CD1c-positive myeloid dendritic cell (primary cell): ENCODE data around the gene VPS13D.

Experiments used
- DNase-seq: peaks from one replicate; pipeline ENCODE4 v3.0.0-alpha.2; 2016; ENCODE audit errors: extremely low spot score

The VPS13D gene

DNA sequence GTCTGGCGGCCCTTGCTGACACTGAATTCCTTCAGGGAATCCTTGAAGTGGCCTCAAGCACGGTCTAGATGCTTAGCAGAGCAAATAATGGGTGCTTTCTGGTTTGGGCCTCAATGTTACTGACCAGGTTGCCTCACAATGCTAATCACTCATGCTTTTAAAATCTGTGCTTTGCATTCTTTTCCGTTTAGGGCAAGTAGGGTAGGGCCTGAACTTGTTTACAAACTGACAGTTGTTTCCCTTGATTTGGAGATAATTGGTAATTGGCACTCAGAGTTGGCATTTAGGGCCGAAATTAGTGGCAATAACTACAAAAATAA, 1.4 kb downstream of the VPS13D start:
- no peak for DNase-seq

GRCh38 chr1:12232221-12232620, 2.4 kb downstream of the VPS13D start:
- no peak for DNase-seq

DNA sequence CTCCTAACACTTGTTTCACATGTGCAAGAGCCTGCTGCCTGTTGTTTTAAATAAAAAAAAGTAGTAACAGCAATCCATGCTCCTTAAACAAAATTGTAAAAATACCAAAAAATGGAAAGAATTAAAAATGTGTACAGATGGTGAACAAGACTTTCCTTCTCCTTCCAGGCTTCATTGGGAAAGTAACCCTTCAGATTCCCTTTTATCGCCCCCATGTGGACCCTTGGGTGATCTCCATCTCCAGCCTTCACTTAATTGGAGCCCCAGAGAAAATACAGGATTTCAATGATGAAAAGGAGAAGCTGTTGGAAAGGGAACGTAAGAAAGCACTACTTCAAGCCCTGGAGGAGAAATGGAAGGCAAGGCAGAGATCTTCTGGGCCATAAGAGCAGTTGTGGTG, 14.2 kb downstream of the VPS13D start:
- DNase-seq: peak; percentile 27

GRCh38 chr1:12244585-12244984, 14.8 kb downstream of the VPS13D start:
- DNase-seq: no peak

DNA sequence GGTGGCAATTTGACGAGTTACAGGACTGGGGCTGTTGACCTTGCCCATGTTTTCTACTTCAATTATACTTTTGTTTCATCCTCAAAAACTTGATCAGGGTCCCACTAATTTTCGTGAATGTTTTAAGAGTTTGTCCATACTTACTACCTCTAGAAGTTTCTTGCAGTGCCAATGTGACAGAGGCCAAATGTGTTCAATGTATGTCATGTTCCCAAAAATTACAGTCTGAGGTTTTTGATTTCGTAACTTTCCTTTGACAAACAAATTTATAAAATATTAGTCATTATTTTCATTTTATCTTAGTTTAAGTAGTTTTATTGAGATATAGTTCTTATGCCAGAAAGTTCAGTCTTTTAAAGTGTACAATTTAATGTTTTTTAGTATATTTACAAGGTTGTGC, 15.3 kb downstream of the VPS13D start:
- no peak for DNase-seq

DNA sequence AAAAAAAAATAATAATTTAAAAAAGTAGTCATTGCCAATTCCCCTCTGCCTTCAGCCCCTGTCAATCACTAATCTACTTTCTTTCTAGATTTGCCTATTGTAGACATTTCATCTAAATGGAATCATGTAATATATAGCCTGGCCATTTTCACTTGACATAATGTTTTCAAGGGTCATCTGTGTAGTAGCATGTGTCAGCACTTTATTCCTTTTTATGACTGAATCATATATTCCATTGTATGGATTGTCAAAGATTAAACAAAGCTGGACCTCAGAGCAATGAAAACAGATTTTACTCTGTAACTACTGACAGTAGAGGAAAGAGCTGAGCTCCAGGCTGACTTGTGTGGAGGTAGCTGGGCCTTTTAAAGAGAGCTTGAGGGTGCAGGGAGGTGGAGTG, 15.9 kb downstream of the VPS13D start:
- DNase-seq: no peak

DNA sequence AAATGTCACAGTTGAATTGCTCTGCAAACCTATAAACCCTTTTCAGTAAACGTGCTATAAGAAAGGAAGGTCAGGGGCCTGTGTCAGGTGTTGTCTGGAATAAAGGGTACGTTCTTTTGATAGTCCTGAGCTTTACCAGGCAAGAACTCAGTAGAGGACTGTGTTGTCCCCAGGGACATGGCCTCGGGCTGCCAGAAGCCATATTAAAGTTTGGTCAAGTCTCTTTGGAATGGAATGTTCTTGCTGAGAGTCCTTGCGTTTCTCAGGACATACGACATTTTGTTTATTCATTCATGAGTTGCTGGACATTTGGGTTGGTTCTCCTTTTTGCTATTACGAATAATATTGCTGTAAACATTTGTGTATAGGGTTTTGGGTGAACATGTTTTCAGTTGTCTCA, 16.8 kb downstream of the VPS13D start:
- no peak for DNase-seq

GRCh38 chr1:12249181-12249580, 19.4 kb downstream of the VPS13D start:
- DNase-seq: no peak

DNA sequence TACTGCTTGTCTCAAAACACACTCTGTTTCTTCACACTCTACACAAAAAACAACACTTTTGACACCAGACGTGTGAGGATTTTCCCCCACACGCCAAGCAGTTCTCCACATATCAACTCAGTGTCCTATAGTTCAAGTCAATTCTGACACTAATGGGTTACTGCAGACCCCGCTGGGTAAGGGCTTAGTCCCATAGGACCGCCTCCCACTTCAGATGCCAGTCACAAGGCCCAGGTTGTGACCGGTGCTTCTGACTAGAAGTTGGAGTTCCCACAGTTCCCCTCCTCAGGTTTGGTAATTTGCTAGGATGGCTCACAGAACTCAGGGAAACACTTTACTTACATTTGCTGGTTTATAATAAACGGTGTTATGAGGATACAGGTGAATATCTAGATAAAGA, 19.9 kb downstream of the VPS13D start:
- DNase-seq: no peak

- no peak for DNase-seq
Observed at GRCh38 chr1:12251442-12251841, 21.6 kb downstream of the VPS13D start.

DNA sequence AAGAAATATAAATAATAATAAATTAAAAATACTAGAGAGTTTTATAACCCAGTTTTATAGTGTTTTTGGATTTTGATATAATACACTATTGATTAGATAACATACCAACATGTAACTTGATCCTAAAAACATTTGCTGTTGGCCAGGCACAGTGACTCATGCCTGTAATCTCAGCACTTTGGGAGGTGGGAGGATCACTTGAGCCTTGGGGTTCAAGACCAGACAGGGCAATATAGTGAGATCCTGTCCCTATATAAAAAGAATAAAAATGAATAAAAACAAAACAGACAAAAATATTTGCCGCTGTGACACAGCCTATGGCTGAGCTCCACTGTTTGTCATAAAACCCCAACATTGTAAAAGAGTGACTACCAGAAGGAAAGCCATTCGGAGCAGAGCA, 26.1 kb downstream of the VPS13D start:
- no peak for DNase-seq

- no peak for DNase-seq
Observed at GRCh38 chr1:12258272-12258671, 28.4 kb downstream of the VPS13D start.

GRCh38 chr1:12269351-12269750, 39.5 kb downstream of the VPS13D start:
- DNase-seq: no peak

GRCh38 chr1:12271033-12271432, 41.2 kb downstream of the VPS13D start:
- no peak for DNase-seq

DNA sequence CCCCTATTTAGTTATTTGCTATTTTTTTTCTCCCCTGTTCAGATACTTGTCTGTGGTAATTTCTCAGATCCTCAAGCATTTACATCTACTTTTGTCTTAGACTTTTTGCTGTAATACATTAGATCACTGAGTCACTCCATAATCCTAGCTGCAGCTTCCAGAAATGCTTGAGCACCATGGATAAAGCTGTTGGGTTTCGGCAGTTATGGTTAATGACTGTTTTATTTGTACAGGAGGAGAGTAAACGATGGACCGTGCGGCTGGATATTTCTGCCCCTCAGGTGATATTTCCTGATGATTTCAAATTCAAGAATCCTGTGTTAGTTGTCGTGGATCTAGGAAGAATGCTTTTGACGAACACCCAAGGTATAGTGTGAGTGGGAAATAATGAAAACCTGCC, 42.9 kb downstream of the VPS13D start:
- DNase-seq: no peak

- DNase-seq: no peak
Observed at GRCh38 chr1:12275370-12275769, 45.5 kb downstream of the VPS13D start.

GRCh38 chr1:12276225-12276624, 46.4 kb downstream of the VPS13D start:
- no peak for DNase-seq

- no peak for DNase-seq
Observed at GRCh38 chr1:12279003-12279402, 49.2 kb downstream of the VPS13D start.

GRCh38 chr1:12279728-12280464, 50.1 kb downstream of the VPS13D start:
- DNase-seq: no peak

GRCh38 chr1:12282142-12282541, 52.3 kb downstream of the VPS13D start:
- DNase-seq: no peak

- DNase-seq: no peak
Observed at GRCh38 chr1:12284486-12284885, 54.7 kb downstream of the VPS13D start.

GRCh38 chr1:12285496-12286143, 55.8 kb downstream of the VPS13D start:
- DNase-seq: no peak

DNA sequence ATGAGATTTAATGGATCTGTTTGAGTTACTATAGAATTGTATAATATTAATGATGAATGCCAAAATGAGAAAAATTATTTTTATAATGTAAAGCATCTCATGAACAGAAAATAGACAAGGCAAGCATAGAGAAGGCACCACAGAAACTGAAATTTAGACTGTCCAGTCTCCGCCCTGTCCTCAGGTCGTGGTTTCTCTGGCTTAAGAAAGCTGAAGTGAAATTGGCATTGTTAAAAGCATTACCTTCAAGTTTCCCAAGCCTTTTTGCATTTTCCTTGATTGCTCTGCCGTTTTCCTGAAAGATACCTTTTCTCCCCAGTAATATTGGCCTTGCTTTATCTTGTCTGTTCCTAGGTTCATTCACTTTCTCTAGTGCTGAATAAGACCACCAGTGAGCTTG, 58.0 kb downstream of the VPS13D start:
- no peak for DNase-seq

DNA sequence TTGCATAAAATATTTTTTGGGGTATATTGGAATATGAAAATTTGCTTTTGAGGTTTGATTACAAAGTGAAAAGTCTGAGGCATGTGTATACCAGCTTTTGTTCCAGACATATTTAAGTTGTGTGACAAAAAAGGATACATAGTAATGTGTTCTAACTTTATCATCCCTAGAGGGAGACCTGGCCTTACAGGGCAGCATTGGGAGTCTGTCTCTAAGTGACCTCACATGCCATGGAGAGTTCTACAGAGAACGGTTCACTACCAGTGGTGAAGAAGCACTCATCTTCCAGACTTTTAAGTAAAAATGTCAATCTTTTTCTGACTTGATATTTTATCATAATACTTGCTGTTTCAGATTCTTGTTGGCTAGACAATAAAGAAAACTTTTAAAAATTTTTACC, 61.0 kb downstream of the VPS13D start:
- no peak for DNase-seq
